Common myeloid progenitor, CD34-positive (primary cell): ENCODE results near the gene ANKRD44.

Experiments used
- CTCF ChIA-PET: fragments of 350-600 bp; sonication (Branson Sonifier 250); formaldehyde crosslinking; loops from one replicate; lab custom pipeline; 2021; ENCODE audit warnings: antibody characterized with exemption; lab: Charles Lee
- POLR2A ChIA-PET: fragments of 350-600 bp; sonication (Branson Sonifier 250); formaldehyde crosslinking; loops from one replicate; lab custom pipeline; 2021; ENCODE audit warnings: antibody characterized with exemption; lab: Charles Lee
- DNase-seq, 3 donors: peaks; one replicate each; pipeline versions ENCODE4 v3.0.0 to v3.0.0-alpha.2; 2013
- H3K27ac ChIP-seq, 2 experiments: 1 replicate in 1 of 2; 2 replicates in 1 of 2; pipeline ENCODE4 v1.7.0; 2013; ENCODE audit warnings: inconsistent platforms in 2 of 2, low read length in 2 of 2, mild to moderate bottlenecking in 2 of 2, low read depth in 1 of 2, moderate library complexity in 1 of 2; ENCODE audit not compliant: severe bottlenecking in 2 of 2, insufficient read depth in 1 of 2, poor library complexity in 1 of 2
- H3K27me3 ChIP-seq, 5 experiments: replicated peaks in 2 of 5; 1 replicate in 3 of 5; 2 replicates in 2 of 5; pipeline versions ENCODE4 v1.6.1 to v1.7.0; 2013; ENCODE audit warnings: low read length in 4 of 5, mild to moderate bottlenecking in 2 of 5, moderate library complexity in 2 of 5, inconsistent platforms in 1 of 5; ENCODE audit not compliant: insufficient read depth in 5 of 5, control insufficient read depth in 4 of 5
- H3K36me3 ChIP-seq, 4 experiments: 1 replicate in 2 of 4; 2 replicates in 2 of 4; pipeline versions ENCODE4 v1.6.1 to v1.7.0; 2013; ENCODE audit warnings: low read length in 3 of 4, control low read depth in 1 of 4, mild to moderate bottlenecking in 1 of 4; ENCODE audit not compliant: control insufficient read depth in 4 of 4, insufficient read depth in 4 of 4
- H3K4me1 ChIP-seq, 4 experiments: 1 replicate in 3 of 4; 2 replicates in 1 of 4; pipeline versions ENCODE4 v1.6.1 to v1.7.1; 2013; ENCODE audit warnings: low read length in 3 of 4, mild to moderate bottlenecking in 3 of 4, control low read depth in 1 of 4, inconsistent platforms in 1 of 4, moderate library complexity in 1 of 4; ENCODE audit not compliant: control insufficient read depth in 4 of 4, insufficient read depth in 4 of 4; ENCODE audit errors: control extremely low read depth in 1 of 4
- H3K4me3 ChIP-seq, 7 experiments: 1 replicate in 4 of 7; 2 replicates in 3 of 7; pipeline versions ENCODE4 v1.5.1 to v1.7.0; 2013; ENCODE audit warnings: mild to moderate bottlenecking in 7 of 7, low read length in 6 of 7, moderate library complexity in 6 of 7, inconsistent platforms in 2 of 7, low read depth in 2 of 7, control low read depth in 1 of 7; ENCODE audit not compliant: insufficient read depth in 4 of 7, control insufficient read depth in 1 of 7; ENCODE audit errors: extremely low read depth in 1 of 7
- H3K9me3 ChIP-seq, 5 experiments: 1 replicate in 4 of 5; 2 replicates in 1 of 5; pipeline versions ENCODE4 v1.6.1 to v1.7.1; 2013; ENCODE audit warnings: low read length in 4 of 5, mild to moderate bottlenecking in 2 of 5, inconsistent platforms in 1 of 5, low read depth in 1 of 5, moderate library complexity in 1 of 5; ENCODE audit not compliant: control insufficient read depth in 4 of 5, insufficient read depth in 2 of 5; ENCODE audit errors: control extremely low read depth in 1 of 5
- WGBS: methylation state at CpG from one replicate; pipeline ENCODE4 v1.1.5; 2013; ENCODE audit not compliant: insufficient coverage; 5-methylcytosine and 5-hydroxymethylcytosine counted together

ANKRD44 gene

DNA sequence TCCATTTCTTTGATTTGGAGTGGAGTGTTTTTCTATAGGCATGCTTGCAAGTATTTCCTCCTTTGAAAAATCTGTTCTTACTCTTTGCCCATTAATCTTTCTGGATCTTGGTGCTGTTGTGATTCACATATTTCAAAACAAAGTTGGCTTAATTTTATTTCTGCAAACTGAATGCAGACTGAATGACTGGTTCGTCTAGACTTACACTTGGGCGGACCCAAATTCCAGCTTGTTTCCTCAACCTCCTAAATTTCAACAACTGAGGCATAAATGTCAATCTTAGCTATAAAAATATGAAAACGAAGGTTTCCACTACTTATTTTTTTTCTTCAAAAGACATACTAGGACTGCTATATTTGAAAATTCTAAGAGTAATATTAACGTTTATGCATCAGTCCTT lies 59.0 kb downstream of the ANKRD44 start:
- DNase-seq: no peak
- Histone ChIP-seq H3K4me3 (no peak overlapping the region), H3K27me3 (no peaks in the 10 kb centered on the region), H3K9me3 (no peaks in the 10 kb centered on the region), H3K4me1 (peaks cover 33 to 52% (median 41%) of the 10 kb centered on the region in 4 experiments), H3K27ac (no peak overlapping the region), H3K36me3 (no peaks in the 10 kb centered on the region)
- ChIA-PET CTCF (interaction anchor here (1.3 to 2.2 kb wide), 6 partner anchors 11 to 100 kb away, joined by 3 to 8 read pairs (median 4); no protein-coding TSS in a partner anchor), POLR2A (no interaction called here)
- 100% methylated on average over 2 of the region's 4 CpGs for WGBS

DNA sequence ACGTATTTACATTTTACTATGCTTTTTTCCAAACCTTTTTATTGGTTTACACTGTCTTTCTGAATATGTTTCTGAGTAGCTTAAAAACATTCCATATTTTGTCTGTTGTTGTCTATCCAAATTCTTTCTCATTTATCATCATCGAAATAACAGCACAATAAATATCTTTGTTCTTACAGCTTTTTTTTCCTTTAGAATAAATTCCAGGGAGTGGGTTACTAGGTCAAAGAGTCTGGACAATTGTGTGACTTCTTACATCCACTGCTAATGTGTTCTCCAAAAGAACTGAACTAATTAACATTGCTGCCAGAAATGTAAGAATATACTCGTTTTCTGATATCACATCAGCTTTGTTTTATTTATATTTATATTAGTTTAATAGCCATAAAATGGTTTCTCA lies 59.4 kb downstream of the ANKRD44 start:
- no CpG with 5 or more reads among the region's 3 CpGs for WGBS
- H3K27me3 ChIP-seq: no peaks in the 10 kb centered on the region
- peaks cover 29 to 48% (median 37%) of the 10 kb centered on the region in 4 experiments for H3K4me1 ChIP-seq
- POLR2A ChIA-PET: no interaction called here
- H3K36me3 ChIP-seq: no peaks in the 10 kb centered on the region
- no peak overlapping the region for H3K4me3 ChIP-seq
- CTCF ChIA-PET: interaction anchor here (1.0 to 2.2 kb wide), 7 partner anchors 10 to 99 kb away, joined by 3 to 8 read pairs (median 4); no protein-coding TSS in a partner anchor
- no peak overlapping the region for H3K27ac ChIP-seq
- DNase-seq: no peak
- no peaks in the 10 kb centered on the region for H3K9me3 ChIP-seq

DNA sequence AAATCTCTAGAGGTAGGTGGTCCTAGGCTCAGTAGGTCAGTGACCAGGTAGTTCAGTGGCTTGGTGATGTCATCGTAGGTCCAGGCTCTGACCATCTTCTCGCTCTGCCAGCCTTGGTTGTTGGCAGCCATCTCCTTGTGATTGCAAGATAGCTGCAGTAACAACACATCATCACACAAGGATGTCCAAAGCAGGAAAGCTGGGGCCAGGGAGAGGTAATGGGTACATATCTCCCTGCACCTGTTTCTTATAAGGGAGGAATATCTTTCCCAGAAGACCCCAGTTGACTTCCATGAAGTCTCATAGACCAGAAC lies 60.5 kb downstream of the ANKRD44 start:
- Histone ChIP-seq H3K36me3 (no peaks in the 10 kb centered on the region), H3K4me3 (no peak overlapping the region), H3K4me1 (peaks cover 21 to 37% (median 28%) of the 10 kb centered on the region in 4 experiments), H3K27ac (no peak overlapping the region), H3K27me3 (no peaks in the 10 kb centered on the region), H3K9me3 (no peaks in the 10 kb centered on the region)
- CTCF ChIA-PET: interaction anchor here (1.0 to 2.2 kb wide), 4 partner anchors 9 to 54 kb away, joined by 3 to 8 read pairs (median 4); no protein-coding TSS in a partner anchor
- DNase-seq: no peak
- POLR2A ChIA-PET: no interaction called here
- 100% methylated on average over 2 of the region's 2 CpGs for WGBS

DNA sequence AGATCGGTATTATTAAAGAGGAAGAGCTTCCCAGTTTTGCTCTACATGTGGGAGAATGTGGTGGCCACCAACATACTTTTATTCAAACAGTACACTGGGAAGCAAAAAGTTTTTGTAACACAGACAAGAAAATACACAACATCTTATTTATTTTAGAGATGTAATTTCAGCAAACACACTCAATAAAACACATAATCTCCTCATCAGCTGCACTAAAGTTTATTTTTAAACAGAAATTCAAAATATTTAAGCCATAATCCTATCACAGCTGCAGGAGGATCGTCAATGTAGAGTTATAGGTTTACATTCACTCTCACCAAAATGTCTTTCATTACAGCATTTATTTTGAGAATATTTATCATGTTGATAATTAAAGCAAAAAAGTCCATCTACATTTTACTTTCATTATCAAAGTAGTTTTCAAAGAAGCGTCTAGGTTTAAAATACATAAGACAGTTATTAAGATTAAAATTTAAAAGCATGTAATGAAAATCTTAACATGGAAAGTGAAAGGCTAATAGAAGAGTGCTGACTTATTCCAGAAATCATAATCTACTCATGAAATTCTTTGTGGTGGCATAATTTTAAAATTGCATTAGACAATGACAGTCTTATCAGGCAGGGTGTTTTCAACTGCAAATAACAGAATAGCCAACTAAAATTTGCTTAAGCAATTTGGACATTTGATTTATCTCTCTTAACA lies 61.0 kb downstream of the ANKRD44 start:
- no peak for DNase-seq
- Histone ChIP-seq H3K9me3 (no peaks in the 10 kb centered on the region), H3K4me3 (peak overlapping the region in 1 of 7 experiments; percentile 11), H3K36me3 (no peaks in the 10 kb centered on the region), H3K27ac (peak overlapping the region in 1 of 2 experiments; percentile 0), H3K27me3 (no peaks in the 10 kb centered on the region), H3K4me1 (peaks cover 16 to 32% (median 23%) of the 10 kb centered on the region in 4 experiments)
- ChIA-PET CTCF (interaction anchor here (0.8 to 2.2 kb wide), 4 partner anchors 9 to 62 kb away, joined by 3 to 8 read pairs (median 4); no protein-coding TSS in a partner anchor), POLR2A (no interaction called here)
- no CpG with 5 or more reads among the region's 3 CpGs for WGBS

DNA sequence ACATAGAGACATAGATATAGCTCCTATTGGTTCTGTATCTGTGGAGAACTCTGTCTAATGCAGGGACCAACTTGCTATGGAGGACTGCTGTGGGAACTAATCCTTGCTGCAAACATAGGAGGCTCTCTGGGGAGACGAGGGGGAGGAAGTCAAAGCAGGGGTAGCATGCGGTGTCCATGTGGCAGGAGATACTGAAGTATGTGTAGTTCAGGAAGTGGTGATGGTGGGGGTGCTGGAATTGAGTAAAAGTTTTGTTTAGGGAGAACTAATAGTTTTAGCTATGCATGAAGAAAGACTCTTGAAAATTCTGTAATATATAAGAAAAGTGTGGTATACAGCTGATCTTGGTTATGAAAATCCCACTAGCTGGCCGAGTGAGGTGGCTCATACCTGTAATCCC lies 62.0 kb downstream of the ANKRD44 start:
- ChIA-PET CTCF (interaction anchor here (0.8 to 1.2 kb wide), 3 partner anchors 15 to 63 kb away, joined by 3 to 4 read pairs (median 4); no protein-coding TSS in a partner anchor), POLR2A (no interaction called here)
- H3K4me3 ChIP-seq: peak overlapping the region in 2 of 7 experiments; percentile 12 to 28
- no peaks in the 10 kb centered on the region for H3K27me3 ChIP-seq
- WGBS: 32% methylated on average over 3 of the region's 3 CpGs
- H3K36me3 ChIP-seq: no peaks in the 10 kb centered on the region
- H3K4me1 ChIP-seq: peaks cover 10 to 23% (median 15%) of the 10 kb centered on the region in 4 experiments
- DNase-seq: peak; percentile 44 to 89 (median 83)
- no peaks in the 10 kb centered on the region for H3K9me3 ChIP-seq
- H3K27ac ChIP-seq: no peak overlapping the region

DNA sequence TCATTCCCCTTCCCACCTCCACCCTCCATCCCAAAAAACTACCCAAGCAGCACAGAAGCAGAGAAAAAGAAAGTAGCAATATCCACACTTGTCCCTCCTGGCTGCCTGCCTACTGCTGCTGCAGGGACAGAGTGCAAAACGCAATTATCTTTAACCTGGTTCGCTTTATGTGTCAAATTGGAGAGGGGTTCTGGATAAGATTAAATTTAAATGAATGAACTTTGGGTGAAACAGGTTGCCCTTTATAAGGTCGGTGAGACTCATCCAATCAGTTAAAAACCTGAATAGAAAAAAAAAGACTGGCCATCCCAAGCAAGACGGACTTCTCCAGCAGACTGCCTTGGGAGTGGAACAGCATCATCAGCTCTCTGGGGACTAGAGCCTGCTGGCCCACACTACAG lies 62.6 kb downstream of the ANKRD44 start:
- ChIA-PET POLR2A (no interaction called here), CTCF (interaction anchor here (0.5 to 2.8 kb wide), 3 partner anchors 16 to 251 kb away, joined by 3 to 10 read pairs (median 4); no protein-coding TSS in a partner anchor)
- Histone ChIP-seq H3K27me3 (no peaks in the 10 kb centered on the region), H3K27ac (no peak overlapping the region), H3K9me3 (no peaks in the 10 kb centered on the region), H3K4me3 (no peak overlapping the region), H3K36me3 (no peaks in the 10 kb centered on the region), H3K4me1 (peaks cover 8 to 22% (median 15%) of the 10 kb centered on the region in 4 experiments)
- DNase-seq: no peak
- 96% methylated on average over 3 of the region's 4 CpGs for WGBS

DNA sequence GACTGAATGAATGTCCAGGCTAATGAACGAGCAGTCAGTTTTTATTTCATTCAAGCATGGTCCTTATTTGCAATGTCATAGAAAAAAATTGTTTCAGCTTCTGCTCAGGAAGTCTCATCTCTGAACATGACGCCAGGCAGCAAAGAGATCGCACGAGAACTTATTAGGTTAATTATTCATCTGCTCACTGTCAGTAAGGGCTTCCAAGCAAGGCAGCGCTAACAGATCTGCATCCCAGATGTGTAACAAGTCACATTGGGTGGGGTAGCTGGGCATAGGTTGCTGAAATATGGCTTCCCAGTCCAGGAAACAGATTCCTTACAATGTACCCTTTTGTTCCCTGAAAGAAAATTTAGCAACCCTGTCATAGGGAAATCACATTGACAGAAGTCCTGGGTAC lies 63.5 kb downstream of the ANKRD44 start:
- ChIA-PET POLR2A (no interaction called here), CTCF (interaction anchor here (2.2 to 2.8 kb wide), 2 partner anchors 56 to 62 kb away, joined by 4 to 10 read pairs; no protein-coding TSS in a partner anchor)
- no peaks in the 10 kb centered on the region for H3K27me3 ChIP-seq
- H3K36me3 ChIP-seq: no peaks in the 10 kb centered on the region
- no peaks in the 10 kb centered on the region for H3K9me3 ChIP-seq
- peaks cover 14 to 29% (median 23%) of the 10 kb centered on the region in 4 experiments for H3K4me1 ChIP-seq
- H3K4me3 ChIP-seq: no peak overlapping the region
- 90% methylated on average over 5 of the region's 5 CpGs for WGBS
- H3K27ac ChIP-seq: no peak overlapping the region
- DNase-seq: peak in 1 of 3 donors; percentile 43
